HG03064 (cell line): ENCODE data around the gene RNF20.
A peak's percentile ranks its signal among the peaks of the same experiment; 100 is the strongest.
"Not testable (repeated sequence)": the region's sequence is repeated elsewhere in the genome, so short reads cannot be mapped to it uniquely, and the experiment has no call there.

Experiments used
- ATAC-seq: cut with Tn5 transposase; IDR thresholded peaks from one replicate; pipeline ENCODE4 v1.9.1; 2021; ENCODE audit warnings: low read depth; ENCODE audit not compliant: unreplicated experiment

Gene RNF20, protein sequence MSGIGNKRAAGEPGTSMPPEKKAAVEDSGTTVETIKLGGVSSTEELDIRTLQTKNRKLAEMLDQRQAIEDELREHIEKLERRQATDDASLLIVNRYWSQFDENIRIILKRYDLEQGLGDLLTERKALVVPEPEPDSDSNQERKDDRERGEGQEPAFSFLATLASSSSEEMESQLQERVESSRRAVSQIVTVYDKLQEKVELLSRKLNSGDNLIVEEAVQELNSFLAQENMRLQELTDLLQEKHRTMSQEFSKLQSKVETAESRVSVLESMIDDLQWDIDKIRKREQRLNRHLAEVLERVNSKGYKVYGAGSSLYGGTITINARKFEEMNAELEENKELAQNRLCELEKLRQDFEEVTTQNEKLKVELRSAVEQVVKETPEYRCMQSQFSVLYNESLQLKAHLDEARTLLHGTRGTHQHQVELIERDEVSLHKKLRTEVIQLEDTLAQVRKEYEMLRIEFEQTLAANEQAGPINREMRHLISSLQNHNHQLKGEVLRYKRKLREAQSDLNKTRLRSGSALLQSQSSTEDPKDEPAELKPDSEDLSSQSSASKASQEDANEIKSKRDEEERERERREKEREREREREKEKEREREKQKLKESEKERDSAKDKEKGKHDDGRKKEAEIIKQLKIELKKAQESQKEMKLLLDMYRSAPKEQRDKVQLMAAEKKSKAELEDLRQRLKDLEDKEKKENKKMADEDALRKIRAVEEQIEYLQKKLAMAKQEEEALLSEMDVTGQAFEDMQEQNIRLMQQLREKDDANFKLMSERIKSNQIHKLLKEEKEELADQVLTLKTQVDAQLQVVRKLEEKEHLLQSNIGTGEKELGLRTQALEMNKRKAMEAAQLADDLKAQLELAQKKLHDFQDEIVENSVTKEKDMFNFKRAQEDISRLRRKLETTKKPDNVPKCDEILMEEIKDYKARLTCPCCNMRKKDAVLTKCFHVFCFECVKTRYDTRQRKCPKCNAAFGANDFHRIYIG

DNA sequence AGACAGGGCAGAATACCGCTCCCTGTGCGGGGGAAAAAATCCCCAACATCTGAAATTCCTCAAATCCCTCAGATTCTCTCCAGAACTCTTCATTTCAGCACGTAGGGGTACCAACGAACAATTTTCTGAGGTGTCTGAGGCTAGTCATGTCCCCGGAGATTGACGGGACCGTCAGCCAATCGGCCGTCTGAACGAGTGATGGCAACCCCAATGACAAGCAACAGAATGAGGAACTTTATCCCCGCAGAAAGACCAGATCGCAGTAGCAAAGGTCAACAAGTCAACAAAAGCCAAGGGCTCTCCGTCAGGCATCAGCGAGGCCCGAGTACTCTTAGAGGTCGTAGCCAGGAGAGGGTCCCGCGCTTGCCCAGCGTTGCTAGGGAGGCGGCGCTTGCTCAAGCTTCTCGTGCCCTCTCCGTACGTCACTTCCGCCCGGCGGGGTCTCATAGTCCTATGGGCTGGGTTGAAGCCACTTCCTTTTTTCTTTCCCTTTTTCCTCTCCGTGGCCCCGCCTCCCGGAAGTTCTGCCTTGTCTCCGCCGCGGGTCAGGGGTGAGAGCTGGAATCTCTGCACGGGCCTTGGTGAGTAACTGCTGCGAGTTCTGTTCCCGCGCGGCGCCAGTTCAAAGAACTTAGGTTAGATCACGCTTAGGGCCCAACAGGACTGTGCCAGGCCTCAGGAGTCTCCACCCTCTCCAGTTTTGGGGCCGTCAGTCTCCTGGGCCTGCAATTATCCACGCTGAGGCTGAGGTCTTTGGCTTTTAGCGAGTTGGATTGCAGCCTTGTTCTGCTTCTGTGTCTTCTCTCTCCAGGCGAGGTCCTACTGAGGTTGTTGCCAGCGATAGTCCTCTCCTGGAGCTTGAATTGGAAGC is at the start of gene RNF20:
Gene RNF20, plus strand, starts transcription at position 520 of the 871 bp plus-strand sequence. CDS start 1,571 bp downstream, outside the sequence.
- ATAC-seq: peak; percentile 98

DNA sequence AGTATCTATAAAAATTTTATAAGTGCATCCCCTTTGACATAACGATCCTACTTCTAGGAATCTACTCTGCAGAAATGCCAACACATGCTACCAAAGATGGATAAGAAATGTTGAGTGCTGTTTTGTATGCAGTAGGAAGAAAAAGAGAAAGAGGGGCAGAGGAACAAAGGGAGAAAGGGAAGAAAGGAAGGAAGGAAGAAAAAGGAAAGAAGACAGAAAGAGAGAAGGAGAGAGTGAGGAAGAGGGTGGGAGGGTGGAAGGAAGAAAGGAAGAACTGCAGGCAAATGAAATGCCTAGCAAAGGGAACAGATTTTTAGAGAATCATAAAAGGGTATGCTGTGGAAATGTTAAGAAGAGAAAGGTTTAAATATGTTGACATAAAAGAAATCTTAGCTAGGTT is 49.6 kb upstream of the RNF20 start:
- ATAC-seq: no peak

DNA sequence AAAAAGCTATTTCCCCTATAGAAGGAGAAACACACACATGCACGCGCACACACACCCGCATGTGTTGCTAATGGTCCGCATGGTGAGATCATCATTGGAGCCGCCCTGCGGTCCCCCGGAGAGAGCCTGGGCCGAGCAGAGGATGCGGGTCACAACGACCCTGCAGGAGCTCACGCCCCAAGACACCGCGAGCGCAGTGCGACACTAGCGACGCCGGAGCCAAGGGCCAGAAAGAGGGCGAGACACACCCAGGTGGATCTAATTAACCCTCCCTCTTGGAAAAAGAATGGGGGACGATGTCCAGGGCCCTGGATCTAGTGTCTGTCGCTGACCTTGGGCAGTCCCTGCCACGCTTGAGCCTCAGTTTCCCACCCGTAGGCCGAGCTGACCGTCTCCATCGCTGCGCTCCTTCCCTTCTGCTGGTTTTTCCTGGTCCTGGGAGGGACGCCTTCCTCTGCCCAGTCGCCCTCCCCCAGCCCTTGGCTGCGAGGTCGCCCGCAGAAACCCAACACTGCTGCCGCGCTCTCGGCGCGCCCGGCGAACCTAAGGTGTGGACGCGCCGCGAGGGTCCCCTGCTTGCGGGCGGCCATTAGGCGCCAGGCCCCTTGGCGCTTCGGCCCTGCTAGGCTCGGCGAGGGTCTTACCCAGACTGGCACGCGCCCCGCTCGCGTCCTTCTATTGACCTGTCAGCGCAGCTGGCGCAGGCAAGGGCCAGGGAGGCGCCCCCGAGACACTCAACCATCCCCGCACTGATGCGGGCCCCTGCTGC is 47.5 kb upstream of the RNF20 start:
- no peak for ATAC-seq

DNA sequence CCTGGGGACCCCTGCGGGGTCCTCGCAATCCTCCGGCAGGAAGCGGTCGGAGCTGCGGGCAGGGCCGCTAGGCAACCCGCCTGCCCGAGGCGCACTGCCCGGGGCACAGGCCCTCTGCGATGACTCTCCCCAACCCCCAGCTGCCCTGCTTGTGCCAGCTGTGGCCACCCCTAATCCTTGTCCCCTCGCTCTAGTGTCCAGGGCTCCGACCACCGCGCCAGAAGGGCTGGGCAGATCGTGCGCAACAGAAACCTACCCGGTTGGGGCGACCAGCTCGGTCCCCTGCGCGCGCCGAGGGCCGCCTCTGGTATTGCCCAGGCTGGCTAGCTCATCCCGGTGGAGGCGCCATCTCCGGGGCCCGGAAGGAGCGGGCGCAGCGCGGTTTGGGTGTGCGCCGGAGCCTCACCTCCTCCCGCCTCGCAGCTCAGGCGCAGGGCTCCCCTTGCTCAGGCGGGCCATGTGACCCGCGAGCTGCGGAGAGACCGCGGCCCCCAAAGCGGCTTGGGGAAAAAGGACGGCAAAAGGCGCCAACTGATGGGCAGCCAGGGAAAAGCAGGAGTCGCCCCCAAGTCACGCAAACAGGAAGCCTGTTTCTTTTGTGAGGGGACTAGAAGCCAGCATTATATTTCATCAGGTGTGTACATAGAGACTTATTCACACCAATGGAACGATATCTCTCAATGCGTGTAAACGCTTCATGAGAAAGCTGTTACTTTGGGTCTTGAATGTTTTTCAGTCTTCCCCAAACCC is 46.8 kb upstream of the RNF20 start:
- no peak for ATAC-seq

DNA sequence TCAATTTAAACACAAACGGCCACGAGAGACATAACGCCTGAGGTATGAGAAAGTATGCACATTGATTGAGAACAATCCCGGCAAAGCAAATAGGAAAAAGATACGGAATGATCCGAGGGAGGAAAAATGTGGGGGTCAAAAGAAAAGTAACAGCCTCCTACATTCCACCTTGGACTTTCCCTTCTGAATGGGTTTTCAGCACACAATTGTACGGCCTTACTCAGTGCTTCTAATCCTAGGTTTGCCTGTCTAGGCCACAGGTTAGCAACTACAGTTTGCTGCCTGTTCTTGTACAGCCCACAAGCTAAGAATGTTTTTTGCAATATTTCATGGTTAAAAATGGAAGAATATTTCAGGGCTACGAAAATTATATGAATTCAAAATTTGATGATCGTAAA is 46.2 kb upstream of the RNF20 start:
- ATAC-seq: no peak

DNA sequence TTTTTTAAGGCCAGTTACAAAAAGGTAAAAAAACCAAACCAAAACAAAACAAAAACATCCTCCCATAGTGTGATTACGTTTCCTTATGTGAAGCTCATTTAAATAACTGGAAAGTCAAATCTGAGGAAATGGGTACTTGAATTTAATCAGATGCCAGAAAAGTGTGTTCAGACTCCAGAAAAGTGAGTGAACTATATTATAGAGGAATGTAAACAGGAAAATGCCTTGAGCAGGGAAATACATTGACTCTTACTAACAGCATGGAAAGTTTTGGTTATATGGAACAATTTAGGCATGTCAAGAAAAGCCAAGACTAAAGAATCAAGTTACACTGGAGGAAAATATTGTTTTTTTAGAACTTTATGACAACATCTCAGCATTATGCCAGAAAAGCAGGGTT is 37.8 kb upstream of the RNF20 start:
- ATAC-seq: no peak

DNA sequence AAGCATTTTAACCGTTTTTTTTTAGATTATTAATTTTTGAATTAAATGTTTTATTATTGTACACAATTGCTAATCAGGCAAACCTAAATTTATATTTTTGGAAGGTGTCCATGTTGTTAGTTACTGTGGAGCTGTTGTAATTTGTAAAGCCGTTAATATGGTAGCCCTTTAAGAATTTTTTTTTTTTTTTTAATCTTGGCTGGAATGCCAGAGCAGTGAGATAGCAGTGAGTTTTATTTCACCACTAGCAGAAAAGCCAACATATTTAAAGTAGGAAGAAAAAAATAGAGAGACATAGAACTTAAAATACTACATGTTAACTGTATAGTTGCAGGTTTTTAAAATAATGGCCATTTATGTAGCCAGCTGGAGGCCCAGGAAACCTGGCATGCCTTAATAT is 35.3 kb upstream of the RNF20 start:
- no peak for ATAC-seq

DNA sequence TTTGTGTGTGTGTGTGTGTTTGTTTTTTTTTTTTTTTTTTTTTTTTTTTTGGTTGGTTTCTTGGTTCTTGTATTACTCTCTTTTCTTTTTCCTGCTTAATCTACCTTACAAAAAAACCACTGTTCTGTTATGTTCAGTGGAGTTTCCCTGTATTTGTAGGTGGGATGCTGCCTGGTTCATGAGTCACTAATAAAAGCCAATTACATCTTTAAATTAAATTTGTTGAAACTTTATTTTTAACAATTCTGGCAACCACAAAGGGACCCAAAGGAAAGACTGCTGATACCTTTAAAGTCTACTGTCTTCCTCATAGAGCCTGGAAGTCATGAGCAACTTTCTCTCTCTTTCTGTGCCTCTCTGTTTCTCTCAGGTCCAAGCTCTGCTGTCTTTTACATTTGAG is 29.5 kb upstream of the RNF20 start:
- ATAC-seq: no peak

DNA sequence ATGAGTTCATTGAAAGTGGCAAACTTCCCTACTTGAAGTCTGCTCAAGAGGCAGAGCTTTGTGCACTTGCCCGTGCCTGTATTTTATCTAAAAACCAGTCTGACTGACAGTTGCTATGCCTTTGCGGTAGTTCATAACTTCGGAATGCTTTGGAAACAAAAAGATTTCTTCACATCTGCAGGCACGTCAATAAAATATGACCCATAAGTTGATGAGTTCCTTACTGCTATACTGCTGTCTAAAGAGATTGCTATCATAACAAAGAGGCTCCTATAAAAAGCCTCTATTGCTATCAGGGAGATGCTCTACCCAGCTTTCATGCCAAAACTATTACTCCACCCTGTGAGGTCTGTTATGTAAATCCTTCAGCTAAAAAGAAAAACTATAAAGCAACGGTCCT is 25.4 kb upstream of the RNF20 start:
- ATAC-seq: no peak

DNA sequence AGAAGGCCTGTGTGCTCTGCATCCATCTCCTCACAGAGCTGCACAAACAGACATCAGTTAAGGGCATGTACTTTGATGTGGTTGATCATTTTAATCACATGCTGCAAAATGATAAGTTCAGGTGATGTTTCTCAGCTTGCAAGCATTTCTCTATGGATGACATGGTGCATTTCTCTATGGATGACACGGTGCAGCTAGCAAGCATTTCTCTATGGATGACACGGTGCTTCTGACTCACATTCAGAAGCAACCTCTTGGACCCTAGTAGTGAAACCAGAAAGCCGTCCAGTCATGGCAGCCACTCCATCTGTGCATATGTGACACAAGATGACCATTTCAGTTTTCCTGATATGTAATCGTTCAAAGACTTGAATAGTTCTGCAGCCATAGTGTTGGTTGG is 24.1 kb upstream of the RNF20 start:
- ATAC-seq: no peak

DNA sequence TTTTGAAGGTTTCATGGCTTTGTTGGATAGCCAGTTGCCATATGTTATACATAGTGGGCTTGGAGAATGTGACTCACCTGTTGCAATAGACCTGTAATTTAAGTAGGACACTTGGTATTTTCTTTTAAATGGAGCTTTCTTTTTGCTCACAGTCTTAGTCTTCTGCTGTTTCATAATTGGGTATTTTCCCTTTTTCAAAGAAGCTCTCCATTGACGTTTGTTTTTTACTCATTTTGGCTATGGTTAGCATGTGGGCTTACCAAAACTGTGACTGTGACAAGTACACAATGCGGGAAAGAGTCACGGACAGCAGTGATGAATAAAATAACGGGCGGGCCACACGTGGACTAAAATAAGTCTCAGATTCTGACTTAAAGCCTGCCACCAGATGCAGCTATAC is 23.2 kb upstream of the RNF20 start:
- ATAC-seq: no peak

DNA sequence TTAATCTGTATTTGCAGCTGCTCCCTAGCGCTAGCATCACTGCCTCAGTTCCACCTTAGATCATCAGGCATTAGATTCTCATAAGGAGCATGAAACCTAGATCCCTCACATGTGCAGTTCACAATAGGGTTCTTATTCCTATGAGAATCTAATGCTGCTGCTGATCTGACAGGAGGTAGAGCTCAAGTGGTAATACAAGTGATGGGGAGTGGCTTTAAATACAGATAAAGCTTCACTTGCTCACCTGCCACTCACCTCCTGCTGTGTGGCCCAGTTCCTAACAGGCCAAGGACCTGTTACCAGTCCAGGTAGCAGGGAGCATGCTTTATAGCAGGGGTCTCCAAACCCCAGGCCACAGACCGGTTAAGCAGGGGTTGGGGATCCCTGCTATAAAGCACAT is 22.6 kb upstream of the RNF20 start:
- ATAC-seq: no peak

DNA sequence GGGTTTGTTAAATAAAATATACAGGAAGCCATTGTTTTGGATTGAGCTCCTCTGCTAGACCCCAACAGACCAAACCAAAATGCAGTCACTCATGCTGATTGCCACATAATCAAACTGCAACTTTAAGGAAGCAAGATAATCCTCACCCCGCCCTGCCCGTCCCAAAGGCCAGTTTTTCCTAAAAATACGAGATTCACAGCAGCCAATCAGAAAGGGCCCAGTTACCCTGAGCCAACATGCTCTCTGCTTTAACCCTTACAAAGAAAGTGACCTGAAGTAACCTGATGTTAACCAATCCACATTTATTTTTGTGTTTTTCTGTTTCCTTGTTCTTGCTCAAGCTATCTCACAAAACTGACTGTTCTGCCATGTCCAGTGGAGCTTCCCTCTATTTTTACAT is 21.5 kb upstream of the RNF20 start:
- ATAC-seq: no peak

DNA sequence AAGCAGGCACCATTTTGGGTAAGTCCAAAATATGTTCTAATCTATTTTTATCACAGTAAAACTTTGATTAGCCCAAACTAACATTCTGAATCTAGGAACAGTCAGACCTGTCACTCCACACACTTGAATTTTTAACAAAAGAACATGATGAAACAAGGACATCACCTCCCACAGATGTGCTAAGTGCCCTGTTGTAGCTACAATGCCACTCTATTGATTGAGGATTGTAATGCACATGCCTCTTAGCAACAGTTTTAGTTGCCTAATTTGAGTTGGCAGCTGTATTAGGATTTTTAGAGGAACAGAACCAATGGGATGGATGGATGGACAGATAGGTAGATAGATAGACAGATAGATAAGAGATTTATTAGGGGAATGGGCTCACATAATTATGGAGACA is 20.3 kb upstream of the RNF20 start:
- no peak for ATAC-seq

DNA sequence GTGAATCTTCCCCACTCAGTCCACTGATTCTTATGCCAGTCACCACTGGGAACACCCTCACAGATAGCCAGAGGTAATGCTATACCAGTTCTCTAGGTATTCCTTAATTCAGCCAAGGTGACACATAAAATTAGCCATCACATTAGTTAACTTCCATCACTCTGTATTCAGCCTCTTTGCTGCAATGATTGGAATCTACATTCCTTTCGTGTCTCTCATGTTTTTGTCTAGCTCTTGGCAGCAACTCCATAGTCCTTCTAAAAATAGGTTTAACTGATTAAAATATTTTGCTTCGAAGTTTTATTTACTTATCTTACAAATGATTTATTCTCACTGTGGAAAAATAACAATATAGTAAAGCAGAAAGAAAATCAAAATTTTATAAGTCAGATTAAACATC is 19.6 kb upstream of the RNF20 start:
- no peak for ATAC-seq

DNA sequence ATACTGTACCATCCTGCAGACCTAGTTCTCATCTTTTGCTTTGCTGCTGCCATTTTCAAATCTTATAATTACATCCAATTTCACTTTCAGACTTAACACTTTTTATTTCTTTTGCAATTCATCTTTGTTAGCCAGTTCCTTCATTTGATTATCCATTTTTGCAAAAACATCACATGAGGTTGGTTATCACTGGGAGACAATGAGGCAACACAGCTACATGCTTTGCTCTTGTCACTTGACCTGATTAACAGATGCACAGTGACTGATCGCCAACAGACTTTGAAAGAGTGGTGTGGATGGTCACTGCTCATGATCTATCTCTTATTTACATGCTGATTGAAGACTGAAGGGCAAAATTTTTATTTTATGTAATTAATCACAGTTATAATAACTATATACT is 17.0 kb upstream of the RNF20 start:
- no peak for ATAC-seq

DNA sequence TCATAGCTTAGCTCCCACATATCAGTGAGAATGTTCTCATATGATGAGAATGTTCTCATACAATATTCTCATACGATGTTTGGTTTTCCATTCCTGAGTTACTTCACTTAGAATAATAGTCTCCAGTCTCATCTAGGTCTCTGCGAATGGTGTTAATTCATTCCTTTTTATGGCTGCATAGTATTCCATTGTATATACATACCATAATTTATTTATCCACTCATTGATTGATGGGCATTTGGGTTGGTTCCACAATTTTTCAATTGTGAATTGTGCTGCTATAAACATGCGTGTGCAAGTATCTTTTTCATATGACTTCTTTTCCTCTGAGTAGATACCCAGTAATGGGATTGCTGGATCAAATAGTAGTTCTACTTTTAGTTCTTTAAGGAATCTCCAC is 15.2 kb upstream of the RNF20 start:
- ATAC-seq: not testable (repeated sequence)

DNA sequence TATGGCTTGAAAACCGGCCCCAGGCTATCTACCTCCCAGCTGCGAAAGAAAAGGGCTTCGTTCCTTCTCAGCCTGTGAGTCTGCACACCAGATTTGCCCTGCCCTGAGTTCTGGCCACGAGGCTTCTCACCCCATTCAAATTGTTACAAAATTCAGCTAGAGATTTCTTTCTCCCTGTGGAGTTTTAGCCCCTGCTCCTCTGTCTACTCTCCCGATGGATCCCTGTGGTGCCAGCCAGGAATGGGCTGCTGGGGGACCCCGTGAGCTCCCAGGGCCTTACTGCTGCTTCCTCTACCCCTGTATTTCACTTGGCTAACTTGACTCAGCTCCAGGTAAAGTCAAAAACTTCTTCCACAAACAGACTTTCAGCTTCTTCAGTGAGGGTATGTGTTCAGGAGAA is 9.3 kb upstream of the RNF20 start:
- no peak for ATAC-seq

DNA sequence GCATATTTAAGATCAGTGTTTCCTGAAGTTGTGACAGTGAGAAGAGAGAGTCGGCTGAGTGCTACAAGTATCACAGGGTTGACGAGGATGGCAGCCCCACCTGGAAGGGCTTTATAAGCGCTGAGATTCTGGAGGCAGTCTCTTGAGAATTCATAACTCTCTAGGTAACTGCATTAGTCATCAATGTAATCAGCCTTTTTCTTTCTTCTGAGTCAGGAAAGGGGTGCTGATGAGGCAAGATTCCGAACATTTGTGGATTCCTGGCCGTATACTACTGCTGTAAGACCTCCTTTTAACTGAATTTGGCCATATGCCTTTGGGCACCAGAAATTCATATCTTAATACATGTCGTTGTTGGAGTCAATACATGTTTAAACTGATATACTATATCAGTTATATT is 6.6 kb upstream of the RNF20 start:
- no peak for ATAC-seq
